GM23338 (cell line): ENCODE results near the gene GAS1. TPM values are rescaled to one million over a fixed set of nuclear protein-coding genes. Genes with fewer than 3 reads are reported as not detected.
A peak's percentile ranks its signal among the peaks of the same experiment; 100 is the strongest.

Source experiments
- ATAC-seq: fragments of 200-7000 bp; cut with Tn5 transposase; 3 replicates; pipeline ENCODE4 v1.9.1; 2020
- DNase-seq: peaks from one replicate; pipeline ENCODE4 v3.0.0-alpha.2; 2015; ENCODE audit warnings: low spot score
- H2AFZ ChIP-seq: fragments of 200-600 bp; sonication (generic); 2 replicates; pipeline ENCODE4 v1.8.0; 2016; ENCODE audit warnings: antibody characterized with exemption, mild to moderate bottlenecking, moderate library complexity
- H3F3A ChIP-seq: fragments of 200-600 bp; sonication (generic); replicated peaks from 2 replicates; pipeline ENCODE4 v1.8.0; 2017; ENCODE audit warnings: antibody characterized with exemption, mixed run types, low read depth
- H3K27ac ChIP-seq: fragments of 200-600 bp; sonication (generic); 2 replicates; pipeline ENCODE4 v1.6.1; 2016; ENCODE audit warnings: low read depth
- H3K27me3 ChIP-seq: fragments of 200-600 bp; sonication (generic); 2 replicates; pipeline ENCODE4 v1.8.0; 2016; ENCODE audit warnings: mild to moderate bottlenecking, mixed run types, moderate library complexity; ENCODE audit not compliant: insufficient read depth
- H3K36me3 ChIP-seq: fragments of 200-600 bp; sonication (generic); 2 replicates; pipeline ENCODE4 v1.8.0; 2016; ENCODE audit warnings: mild to moderate bottlenecking; ENCODE audit not compliant: insufficient read depth
- H3K4me1 ChIP-seq: fragments of 200-600 bp; sonication (generic); 2 replicates; pipeline ENCODE4 v1.8.0; 2016; ENCODE audit warnings: mild to moderate bottlenecking, moderate library complexity; ENCODE audit not compliant: insufficient read depth
- H3K4me2 ChIP-seq: fragments of 200-600 bp; sonication (generic); 2 replicates; pipeline ENCODE4 v1.7.1; 2017; ENCODE audit warnings: mixed run types
- H3K4me3 ChIP-seq: fragments of 200-600 bp; sonication (generic); 2 replicates; pipeline ENCODE4 v1.6.1; 2016; ENCODE audit warnings: mixed run types
- H3K79me2 ChIP-seq: fragments of 200-600 bp; sonication (generic); replicated peaks from 2 replicates; pipeline ENCODE4 v1.8.0; 2017; ENCODE audit warnings: mild to moderate bottlenecking; ENCODE audit not compliant: insufficient read depth
- H3K9me2 ChIP-seq: fragments of 200-600 bp; sonication (generic); 2 replicates; pipeline ENCODE4 v1.8.0; 2017; ENCODE audit not compliant: insufficient read depth
- H4K20me1 ChIP-seq: fragments of 200-600 bp; sonication (generic); replicated peaks from 2 replicates; pipeline ENCODE4 v1.8.0; 2017; ENCODE audit warnings: mild to moderate bottlenecking; ENCODE audit not compliant: insufficient read depth
- H3K27ac Mint-ChIP-seq: 2 replicates; pipeline ENCODE4 v1.8.0; 2020; ENCODE audit warnings: inconsistent platforms, mild to moderate bottlenecking, moderate library complexity, mixed read lengths
- H3K27me3 Mint-ChIP-seq: 3 replicates; pipeline ENCODE4 v1.8.0; 2022; ENCODE audit warnings: low read depth, mild to moderate bottlenecking, moderate library complexity, mixed read lengths, inconsistent platforms; ENCODE audit not compliant: insufficient read depth, poor library complexity
- H3K36me3 Mint-ChIP-seq: 3 replicates; pipeline ENCODE4 v1.8.0; 2021; ENCODE audit warnings: low read depth, mild to moderate bottlenecking, inconsistent platforms, moderate library complexity, mixed read lengths
- H3K4me1 Mint-ChIP-seq: 3 replicates; pipeline ENCODE4 v1.8.0; 2020; ENCODE audit warnings: mild to moderate bottlenecking, inconsistent platforms, mixed read lengths
- H3K4me3 Mint-ChIP-seq: 3 replicates; pipeline ENCODE4 v1.8.0; 2021; ENCODE audit warnings: moderate library complexity, mild to moderate bottlenecking, inconsistent platforms, mixed read lengths
- H3K9me3 Mint-ChIP-seq: 3 replicates; pipeline ENCODE4 v1.8.0; 2020; ENCODE audit warnings: moderate library complexity, mild to moderate bottlenecking, inconsistent platforms, mixed read lengths
- EZH2 ChIP-seq: fragments of 200-600 bp; sonication (generic); IDR thresholded peaks from one replicate; pipeline ENCODE4 v1.8.0; 2017; ENCODE audit warnings: antibody characterized with exemption, mild to moderate bottlenecking, low read depth; ENCODE audit not compliant: unreplicated experiment
- EZH2phosphoT487 ChIP-seq: fragments of 200-600 bp; sonication (generic); IDR thresholded peaks from one replicate; pipeline ENCODE4 v1.8.1; 2018; ENCODE audit warnings: antibody characterized with exemption; ENCODE audit not compliant: unreplicated experiment
- JUNB ChIP-seq: IDR thresholded peaks from one replicate; pipeline ENCODE4 v1.6.1; 2016; ENCODE audit warnings: antibody characterized with exemption; ENCODE audit not compliant: unreplicated experiment
- NANOG ChIP-seq: IDR thresholded peaks from 2 replicates; pipeline ENCODE4 v1.6.1; 2016; ENCODE audit warnings: antibody characterized with exemption, borderline replicate concordance
- STAT1 ChIP-seq: IDR thresholded peaks from one replicate; pipeline ENCODE4 v1.6.1; 2016; ENCODE audit warnings: antibody characterized with exemption; ENCODE audit not compliant: unreplicated experiment
- ZNF462 ChIP-seq: fragments of 250-450 bp; sonication (Bioruptor Pico); IDR thresholded peaks from 2 replicates; pipeline ENCODE4 v1.5.0; 2020; ENCODE audit warnings: mild to moderate bottlenecking, moderate library complexity
- polyA plus RNA-seq: library from polyadenylated mRNA; unstranded; fragments of >200 nt; fragmentation: Nextera tagmentation; extraction: Ambion mirVana; gene quantifications from 2 replicates; pipeline ENCODE4 v1.2.1, GENCODE V29; 2016
- total RNA-seq: library from RNA; depleted of rRNA; stranded (reverse); fragments of >200 nt; shearing (Covaris generic); gene quantifications from 2 replicates; pipeline ENCODE4 v1.2.3, GENCODE V29; 2014
- TF ChIP-seq, protein P1 (sequence below), 2 experiments: fragments of 200-600 bp in 1 of 2; sonication (generic) in 1 of 2; conservative IDR thresholded peaks; 2 replicates each; pipeline versions ENCODE4 v1.5.1 to v1.6.1; 2016 to 2017; ENCODE audit warnings: antibody characterized with exemption in 2 of 2, low read depth in 2 of 2, mild to moderate bottlenecking in 2 of 2, moderate library complexity in 1 of 2

The GAS1 gene
- total and polyA plus RNA-seq, 2 experiments from 2014 or later, result 1.4 to 7.7 TPM

- Mint-ChIP-seq H3K4me3 (no peak overlapping the region), H3K36me3 (no peaks in the 10 kb centered on the region), H3K4me1 (peaks cover 11% of the 10 kb centered on the region), H3K27ac (no peak overlapping the region), H3K9me3 (no peaks in the 10 kb centered on the region), H3K27me3 (peaks cover 2% of the 10 kb centered on the region)
- ATAC-seq (no peak), DNase-seq (no peak)
- Histone ChIP-seq H3F3A (no peaks in the 10 kb centered on the region), H3K4me1 (no peaks in the 10 kb centered on the region), H3K9me2 (peaks cover 4% of the 10 kb centered on the region; the same call in 1 of the 2 replicates), H2AFZ (peak overlapping the region; percentile 83), H3K27ac (no peak overlapping the region), H3K36me3 (no peaks in the 10 kb centered on the region), H3K4me2 (no peak overlapping the region), H3K4me3 (no peak overlapping the region), H3K27me3 (no peaks in the 10 kb centered on the region), H4K20me1 (no peaks in the 10 kb centered on the region), H3K79me2 (no peaks in the 10 kb centered on the region)
- no peak for TF ChIP-seq STAT1
These were observed 26.0 kb downstream of the GAS1 start for GRCh38 chr9:86921151-86921923.

DNA sequence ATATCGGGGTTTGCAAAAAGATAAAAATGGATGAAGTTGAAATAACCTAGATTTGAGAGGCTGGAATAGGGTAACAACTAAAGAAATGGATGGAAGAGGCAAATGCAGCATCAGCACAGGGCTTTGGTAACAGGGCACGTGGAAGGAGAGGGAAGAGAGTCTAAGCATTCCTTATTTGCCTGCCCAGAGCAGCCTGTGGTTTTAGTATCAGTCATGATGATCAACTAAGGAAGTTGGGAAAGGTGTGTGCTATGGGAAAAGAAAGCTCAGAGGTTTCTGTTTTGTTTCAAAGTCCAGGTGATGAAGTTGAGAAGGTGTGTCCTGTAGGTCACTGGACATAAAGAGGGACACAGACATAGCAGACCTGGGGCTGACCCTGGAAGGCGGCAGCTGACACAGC, 28.8 kb downstream of the GAS1 start:
- Histone ChIP-seq H3K4me1 (no peaks in the 10 kb centered on the region), H2AFZ (peak overlapping the region; percentile 7; the same call in 1 of the 2 replicates), H3K9me2 (peaks cover 4% of the 10 kb centered on the region; the same call in 1 of the 2 replicates), H3K36me3 (no peaks in the 10 kb centered on the region), H3K27me3 (no peaks in the 10 kb centered on the region), H3K4me2 (no peak overlapping the region), H3F3A (no peaks in the 10 kb centered on the region), H3K27ac (no peak overlapping the region), H4K20me1 (no peaks in the 10 kb centered on the region), H3K79me2 (no peaks in the 10 kb centered on the region), H3K4me3 (no peak overlapping the region)
- Mint-ChIP-seq H3K27ac (no peak overlapping the region), H3K9me3 (no peaks in the 10 kb centered on the region; the same call in 2 of the 3 replicates), H3K27me3 (no peaks in the 10 kb centered on the region), H3K4me3 (no peak overlapping the region), H3K4me1 (peaks cover 11% of the 10 kb centered on the region), H3K36me3 (no peaks in the 10 kb centered on the region)
- ATAC-seq (no peak), DNase-seq (no peak)
- TF ChIP-seq JUNB (no peak), STAT1 (no peak), NANOG (no peak), EZH2phosphoT487 (no peak), ZNF462 (CRISPR knock-in tag) (no peak), EZH2 (no peak)
- TF ChIP-seq, protein P1, sequence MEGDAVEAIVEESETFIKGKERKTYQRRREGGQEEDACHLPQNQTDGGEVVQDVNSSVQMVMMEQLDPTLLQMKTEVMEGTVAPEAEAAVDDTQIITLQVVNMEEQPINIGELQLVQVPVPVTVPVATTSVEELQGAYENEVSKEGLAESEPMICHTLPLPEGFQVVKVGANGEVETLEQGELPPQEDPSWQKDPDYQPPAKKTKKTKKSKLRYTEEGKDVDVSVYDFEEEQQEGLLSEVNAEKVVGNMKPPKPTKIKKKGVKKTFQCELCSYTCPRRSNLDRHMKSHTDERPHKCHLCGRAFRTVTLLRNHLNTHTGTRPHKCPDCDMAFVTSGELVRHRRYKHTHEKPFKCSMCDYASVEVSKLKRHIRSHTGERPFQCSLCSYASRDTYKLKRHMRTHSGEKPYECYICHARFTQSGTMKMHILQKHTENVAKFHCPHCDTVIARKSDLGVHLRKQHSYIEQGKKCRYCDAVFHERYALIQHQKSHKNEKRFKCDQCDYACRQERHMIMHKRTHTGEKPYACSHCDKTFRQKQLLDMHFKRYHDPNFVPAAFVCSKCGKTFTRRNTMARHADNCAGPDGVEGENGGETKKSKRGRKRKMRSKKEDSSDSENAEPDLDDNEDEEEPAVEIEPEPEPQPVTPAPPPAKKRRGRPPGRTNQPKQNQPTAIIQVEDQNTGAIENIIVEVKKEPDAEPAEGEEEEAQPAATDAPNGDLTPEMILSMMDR (conservative IDR thresholded peaks at IDR 0.05; ENCODE audit: low read depth in 2 of 2), result no peak
